K562 (cell line): ENCODE measurements around the gene ANTKMT. TPM values are rescaled to one million over a fixed set of nuclear protein-coding genes. Genes with fewer than 3 reads are reported as not detected.
A peak's percentile ranks its signal among the peaks of the same experiment; 100 is the strongest.

Experiments used
- BCLAF1 ChIP-seq, 2 experiments: fragments of 450-650 bp in 1 of 2; IDR thresholded peaks; 2 replicates each; pipeline ENCODE4 v1.6.1; 2011 to 2017; ENCODE audit warnings: low read depth in 2 of 2, antibody characterized with exemption in 1 of 2, borderline replicate concordance in 1 of 2, low read length in 1 of 2, mild to moderate bottlenecking in 1 of 2, mixed read lengths in 1 of 2; ENCODE audit not compliant: control insufficient read depth in 1 of 2
- BRD4 ChIP-seq: fragments of 200-600 bp; sonication (generic); IDR thresholded peaks from 2 replicates; pipeline ENCODE4 v1.6.1; 2017; ENCODE audit warnings: inconsistent platforms
- HSF4 ChIP-seq: fragments of 250-450 bp; sonication (Bioruptor Pico); IDR thresholded peaks from 2 replicates; pipeline ENCODE4 v2.1.2; 2022; ENCODE audit warnings: mild to moderate bottlenecking, moderate library complexity, borderline replicate concordance
- LARP7 ChIP-seq: fragments of 450-650 bp; IDR thresholded peaks from 2 replicates; pipeline ENCODE4 v1.6.1; 2016
- MAX ChIP-seq: sonication (generic); formaldehyde crosslinking; IDR thresholded peaks from 2 replicates; pipeline ENCODE4 v1.9.0; 2022; ENCODE audit warnings: mild to moderate bottlenecking, missing genetic modification reagents
- MAZ ChIP-seq, 2 experiments: fragments of 450-650 bp in 1 of 2; sonication (generic) in 1 of 2; formaldehyde crosslinking; IDR thresholded peaks in 1 of 2; conservative IDR thresholded peaks in 1 of 2; 2 replicates each; pipeline versions ENCODE4 v1.4.0 to v1.5.0; 2020; ENCODE audit warnings: mild to moderate bottlenecking in 1 of 2, missing genetic modification reagents in 1 of 2
- NCOR1 ChIP-seq: fragments of 450-650 bp; IDR thresholded peaks from 2 replicates; pipeline ENCODE4 v1.6.1; 2016; ENCODE audit warnings: mild to moderate bottlenecking, moderate library complexity
- NFE2 ChIP-seq: IDR thresholded peaks from 2 replicates; pipeline ENCODE4 v1.6.1; 2014; ENCODE audit warnings: antibody characterized with exemption, low read depth
- PML ChIP-seq: IDR thresholded peaks from 2 replicates; pipeline ENCODE4 v1.6.1; 2012; ENCODE audit warnings: low read length, inconsistent platforms
- POLR2AphosphoS5 ChIP-seq: IDR thresholded peaks from 2 replicates; pipeline ENCODE4 v1.6.1; 2011; ENCODE audit warnings: mild to moderate bottlenecking, low read depth, low read length, moderate library complexity; ENCODE audit not compliant: control insufficient read depth, insufficient read depth
- POLR2G ChIP-seq: fragments of 200-400 bp; formaldehyde crosslinking; IDR thresholded peaks from 2 replicates; pipeline ENCODE4 v1.6.1; 2017; ENCODE audit warnings: low read depth, mild to moderate bottlenecking, antibody characterized with exemption, low read length, moderate library complexity
- RBM25 ChIP-seq: fragments of 200-400 bp; formaldehyde crosslinking; IDR thresholded peaks from 2 replicates; pipeline ENCODE4 v1.6.1; 2018; ENCODE audit warnings: low read length, low read depth, moderate library complexity; ENCODE audit not compliant: severe bottlenecking
- SAFB ChIP-seq: fragments of 200-400 bp; formaldehyde crosslinking; IDR thresholded peaks from 2 replicates; pipeline ENCODE4 v1.6.1; 2017; ENCODE audit warnings: low read depth, low read length, borderline replicate concordance
- SAFB2 ChIP-seq: fragments of 200-400 bp; formaldehyde crosslinking; IDR thresholded peaks from 2 replicates; pipeline ENCODE4 v1.6.1; 2018; ENCODE audit warnings: borderline replicate concordance, low read length, low read depth, moderate library complexity; ENCODE audit not compliant: severe bottlenecking
- ZBTB33 ChIP-seq: sonication (generic); formaldehyde crosslinking; IDR thresholded peaks from 2 replicates; pipeline ENCODE4 v1.8.1; 2023; ENCODE audit warnings: mild to moderate bottlenecking, missing genetic modification reagents
- ZBTB7A ChIP-seq: IDR thresholded peaks from 2 replicates; pipeline ENCODE4 v1.6.1; 2011; ENCODE audit warnings: low read depth, mild to moderate bottlenecking, low read length, moderate library complexity, borderline replicate concordance; ENCODE audit not compliant: control insufficient read depth
- ZFP1 ChIP-seq: fragments of 450-650 bp; formaldehyde crosslinking; IDR thresholded peaks from 2 replicates; pipeline ENCODE4 v1.4.0; 2020; ENCODE audit warnings: mild to moderate bottlenecking, mixed read lengths
- ZNF184 ChIP-seq: sonication (generic); formaldehyde crosslinking; IDR thresholded peaks from 2 replicates; pipeline ENCODE4 v1.5.0; 2020; ENCODE audit warnings: missing genetic modification reagents
- ZNF316 ChIP-seq: fragments of 450-650 bp; IDR thresholded peaks from 2 replicates; pipeline ENCODE4 v1.6.1; 2016
- ZNF740 ChIP-seq, 3 experiments: fragments of 200-800 bp in 1 of 3; sonication (Bioruptor generic) in 1 of 3; sonication (generic) in 1 of 3; formaldehyde crosslinking in 1 of 3; IDR thresholded peaks; 2 replicates each; pipeline versions ENCODE4 v1.6.1 to v1.8.0; 2016 to 2022; ENCODE audit warnings: mild to moderate bottlenecking in 2 of 3, missing compliant biosample characterization in 2 of 3, missing genetic modification characterization in 2 of 3, missing genetic modification reagents in 1 of 3
- polyA plus RNA-seq, 8 experiments: library from polyadenylated mRNA; depleted of rRNA in 4 of 8; stranded (reverse) in 5 of 8; unstranded in 3 of 8; fragments of >200 nt; fragmentation: Nextera tagmentation in 2 of 8; fragmentation: Illumina TruSeq in 1 of 8; extraction: Ambion mirVana in 2 of 8; extraction: Trizol in 1 of 8; gene quantifications; 2 replicates each; pipeline versions ENCODE4 v1.2.1 to v1.2.3, GENCODE V29; 2011 to 2014; ENCODE audit warnings: inconsistent platforms in 1 of 8, missing spikeins in 1 of 8
- total RNA-seq, 7 experiments: library from RNA; depleted of rRNA in 6 of 7; stranded (reverse); fragments of >200 nt in 6 of 7; fragmentation: Illumina TruSeq in 2 of 7; extraction: Trizol in 2 of 7; gene quantifications; 2 replicates each; pipeline versions ENCODE4 v1.2.1 to v1.2.3, GENCODE V29; 2011 to 2021; ENCODE audit warnings: low replicate concordance in 1 of 7

The ANTKMT gene
- total and polyA plus RNA-seq, 9 of the 15 experiments (the other 6 are each of a cell fraction or from before 2014, with no cell fraction given) = 0.58 to 217 (median 19.1) TPM

- TF ChIP-seq ZBTB7A (0 out of 2 replicates have a peak, but pooled peaks have one; percentile 37), ZBTB33 (CRISPR knock-in tag) (peak; percentile 62), BRD4 (no peak), ZNF316 (peak; percentile 78), SAFB (no peak), POLR2G (peak; percentile 60; the same call in 1 of the 2 replicates), POLR2AphosphoS5 (peak; percentile 8; the same call in 1 of the 2 replicates), HSF4 (CRISPR knock-in tag) (no peak), NFE2 (peak; percentile 37), MAX (CRISPR knock-in tag) (0 out of 2 replicates have a peak, but pooled peaks have one; percentile 23), MAZ (CRISPR knock-in tag; conservative IDR thresholded peaks at IDR 0.05 in 1 of 2, IDR thresholded peaks at IDR 0.05 in 1 of 2) (peak in 1 of 2 experiments; percentile 36; a peak in 1 of 4 replicates), SAFB2 (no peak), PML (no peak), RBM25 (peak; percentile 69), ZNF184 (no peak), ZFP1 (CRISPR knock-in tag) (no peak), BCLAF1 (IDR thresholded peaks at IDR 0.05; ENCODE audit: borderline replicate concordance in 1 of 2, control insufficient read depth in 1 of 2, low read depth in 2 of 2, low read length in 1 of 2) (no peak), LARP7 (no peak), NCOR1 (no peak), ZNF740 (CRISPR knock-in tag; IDR thresholded peaks at IDR 0.05) (peak; percentile 94), ZNF740 (tag; IDR thresholded peaks at IDR 0.05) (peak in 1 of 2 experiments; percentile 25; a peak in 1 of 4 replicates)
These were observed 2.1 kb downstream of the ANTKMT start (continued) for GRCh38 chr16:722835-723633.
